Measurements from ENCODE around the gene SH2D2A. TPM values are rescaled to one million over a fixed set of nuclear protein-coding genes. Genes with fewer than 3 reads are reported as not detected.
"Not testable (repeated sequence)": the region's sequence is repeated elsewhere in the genome, so short reads cannot be mapped to it uniquely, and the experiment has no call there.

The SH2D2A gene
- total and polyA plus RNA-seq, 2 experiments from 2014 or later, result 0.18 to 0.60 TPM

DNA sequence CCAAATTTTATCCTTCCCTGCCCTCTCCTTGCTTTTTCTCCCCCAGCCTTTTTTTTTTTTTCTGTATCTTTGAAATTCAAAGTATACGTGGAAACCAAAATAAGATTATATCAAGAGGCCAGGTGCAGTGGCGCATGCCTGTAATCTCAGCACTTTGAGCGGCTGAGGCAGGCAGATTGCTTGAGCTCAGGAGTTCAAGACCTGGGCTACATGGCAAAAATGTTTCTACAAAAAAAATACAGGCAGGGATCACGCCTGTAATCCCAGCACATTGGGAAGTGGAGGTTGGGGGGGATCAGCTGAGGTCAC, 55.9 kb downstream of the SH2D2A start:
- H3K27ac ChIP-seq, result no peak overlapping the region
- TF ChIP-seq EZH2phosphoT487 (IDR thresholded peaks at IDR 0.05; ENCODE audit: low read depth, severe bottlenecking, unreplicated experiment) (no peak), EZH2 (IDR thresholded peaks at IDR 0.05; ENCODE audit: borderline replicate concordance) (no peak)
- TF ChIP-seq, protein P1, sequence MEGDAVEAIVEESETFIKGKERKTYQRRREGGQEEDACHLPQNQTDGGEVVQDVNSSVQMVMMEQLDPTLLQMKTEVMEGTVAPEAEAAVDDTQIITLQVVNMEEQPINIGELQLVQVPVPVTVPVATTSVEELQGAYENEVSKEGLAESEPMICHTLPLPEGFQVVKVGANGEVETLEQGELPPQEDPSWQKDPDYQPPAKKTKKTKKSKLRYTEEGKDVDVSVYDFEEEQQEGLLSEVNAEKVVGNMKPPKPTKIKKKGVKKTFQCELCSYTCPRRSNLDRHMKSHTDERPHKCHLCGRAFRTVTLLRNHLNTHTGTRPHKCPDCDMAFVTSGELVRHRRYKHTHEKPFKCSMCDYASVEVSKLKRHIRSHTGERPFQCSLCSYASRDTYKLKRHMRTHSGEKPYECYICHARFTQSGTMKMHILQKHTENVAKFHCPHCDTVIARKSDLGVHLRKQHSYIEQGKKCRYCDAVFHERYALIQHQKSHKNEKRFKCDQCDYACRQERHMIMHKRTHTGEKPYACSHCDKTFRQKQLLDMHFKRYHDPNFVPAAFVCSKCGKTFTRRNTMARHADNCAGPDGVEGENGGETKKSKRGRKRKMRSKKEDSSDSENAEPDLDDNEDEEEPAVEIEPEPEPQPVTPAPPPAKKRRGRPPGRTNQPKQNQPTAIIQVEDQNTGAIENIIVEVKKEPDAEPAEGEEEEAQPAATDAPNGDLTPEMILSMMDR (IDR thresholded peaks at IDR 0.05; ENCODE audit: poor library complexity), result no peak
- no peaks in the 10 kb centered on the region for H4K20me1 ChIP-seq (ENCODE audit: insufficient read depth, poor library complexity, severe bottlenecking)
- no peak overlapping the region for H3K4me2 ChIP-seq
- no peaks in the 10 kb centered on the region for H3K9me3 ChIP-seq (ENCODE audit: low read depth)
- H3K27me3 ChIP-seq, result no peaks in the 10 kb centered on the region
- no peaks in the 10 kb centered on the region for H3K9me2 ChIP-seq (replicated peaks; ENCODE audit: insufficient read depth)
- DNase-seq (ENCODE audit: low spot score), result no peak
- H3K79me2 ChIP-seq, result peaks cover 7% of the 10 kb centered on the region
- H2AFZ ChIP-seq, result no peak overlapping the region
- H3K4me3 ChIP-seq, result no peak overlapping the region
- no peaks in the 10 kb centered on the region for H3K36me3 ChIP-seq (replicated peaks; ENCODE audit: insufficient read depth, low read depth)
- H3K4me1 ChIP-seq (ENCODE audit: insufficient read depth), result peaks cover 1% of the 10 kb centered on the region
- WGBS (ENCODE audit: low lambda C conversion rate, missing lambda C conversion rate), result 93% methylated on average over 4 of the region's 4 CpGs

DNA sequence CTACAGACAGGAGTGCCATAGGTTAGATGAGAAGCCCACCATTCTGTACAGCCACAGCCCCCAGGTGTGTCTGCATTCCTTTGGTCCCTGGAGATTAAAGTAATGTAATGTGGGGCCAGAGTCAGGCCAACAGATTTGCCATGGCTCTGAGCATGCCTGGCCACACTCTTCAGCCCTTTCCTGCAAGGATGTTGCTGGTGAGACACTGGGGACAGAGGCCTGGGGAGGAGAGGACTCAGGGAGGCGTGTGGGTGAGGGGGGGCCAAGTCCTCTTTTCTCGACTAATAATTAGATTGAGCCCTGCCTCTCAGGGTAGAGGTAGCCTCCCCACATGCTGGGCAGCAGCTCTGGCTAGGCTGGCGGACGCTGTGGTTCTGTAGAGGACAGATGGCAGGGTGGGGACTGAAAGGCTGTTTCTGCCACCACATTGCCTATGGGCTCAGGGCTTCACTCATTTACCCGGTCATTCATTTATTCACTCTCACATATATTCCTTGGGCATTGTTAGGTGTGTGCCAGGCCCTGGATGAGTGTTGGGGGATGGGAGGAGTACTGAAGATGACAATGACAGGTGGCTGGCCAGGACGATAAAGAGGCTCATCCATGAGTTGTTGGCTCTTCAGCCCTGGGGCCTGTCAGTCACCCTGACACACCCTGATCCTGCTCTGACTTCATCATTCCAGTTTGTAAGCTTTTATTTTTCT, 56.4 kb downstream of the SH2D2A start:
- Histone ChIP-seq H3K4me1 (ENCODE audit: insufficient read depth) (no peaks in the 10 kb centered on the region), H3K9me2 (replicated peaks; ENCODE audit: insufficient read depth) (no peaks in the 10 kb centered on the region), H3K27ac (no peak overlapping the region), H3K4me3 (no peak overlapping the region), H3K36me3 (replicated peaks; ENCODE audit: insufficient read depth, low read depth) (no peaks in the 10 kb centered on the region), H3K79me2 (peaks cover 5% of the 10 kb centered on the region), H3K4me2 (no peak overlapping the region), H4K20me1 (ENCODE audit: insufficient read depth, poor library complexity, severe bottlenecking) (no peaks in the 10 kb centered on the region), H2AFZ (no peak overlapping the region), H3K9me3 (ENCODE audit: low read depth) (no peaks in the 10 kb centered on the region), H3K27me3 (no peaks in the 10 kb centered on the region)
- no peak for DNase-seq (ENCODE audit: low spot score)
- TF ChIP-seq, protein P1 (IDR thresholded peaks at IDR 0.05; ENCODE audit: poor library complexity), result no peak
- no peak for TF ChIP-seq EZH2 (IDR thresholded peaks at IDR 0.05; ENCODE audit: borderline replicate concordance)
- no peak for TF ChIP-seq EZH2phosphoT487 (IDR thresholded peaks at IDR 0.05; ENCODE audit: low read depth, severe bottlenecking, unreplicated experiment)
- WGBS (ENCODE audit: low lambda C conversion rate, missing lambda C conversion rate), result 61% methylated on average over 6 of the region's 6 CpGs

DNA sequence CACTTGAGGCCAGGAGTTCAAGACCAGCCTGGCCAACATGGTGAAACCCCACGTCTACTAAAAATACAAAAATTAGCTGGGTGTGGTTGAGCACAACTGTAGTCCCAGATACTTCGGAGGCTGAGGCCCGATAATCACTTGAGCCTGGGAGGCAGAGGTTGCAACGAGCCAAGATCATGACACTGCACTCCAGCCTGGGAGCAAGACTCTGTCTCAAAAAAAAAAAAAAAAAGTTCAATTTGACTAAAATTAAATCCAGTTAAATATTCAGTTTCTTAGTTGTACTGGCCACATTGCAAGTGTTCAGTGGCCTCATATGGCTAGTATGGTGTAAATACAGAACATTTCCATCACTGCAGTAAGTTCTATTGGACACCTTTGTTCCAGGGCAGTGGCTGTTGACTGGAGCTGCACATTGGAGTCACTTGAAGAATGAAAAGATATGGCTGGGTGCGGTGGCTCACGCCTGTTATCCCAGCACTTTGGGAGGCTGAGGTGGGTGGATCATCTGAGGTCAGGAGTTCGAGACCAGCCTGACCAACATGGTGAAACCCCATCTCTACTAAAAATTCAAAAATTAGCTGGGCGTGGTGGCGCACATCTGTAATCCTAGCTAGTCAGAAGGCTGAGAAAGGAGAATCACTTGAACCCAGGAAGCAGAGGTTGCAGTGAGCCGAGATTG, 58.9 kb downstream of the SH2D2A start:
- DNase-seq (ENCODE audit: low spot score); H3K4me3 ChIP-seq; H3K4me1 ChIP-seq (ENCODE audit: insufficient read depth); H3K27me3 ChIP-seq; H3K36me3 ChIP-seq (replicated peaks; ENCODE audit: insufficient read depth, low read depth); H2AFZ ChIP-seq; H3K4me2 ChIP-seq; H3K27ac ChIP-seq; H4K20me1 ChIP-seq (ENCODE audit: insufficient read depth, poor library complexity, severe bottlenecking); H3K9me3 ChIP-seq (ENCODE audit: low read depth); H3K9me2 ChIP-seq (replicated peaks; ENCODE audit: insufficient read depth): not testable (repeated sequence)
- 98% methylated on average over 10 of the region's 10 CpGs for WGBS (ENCODE audit: low lambda C conversion rate, missing lambda C conversion rate)
- peaks cover 14% of the 10 kb centered on the region for H3K79me2 ChIP-seq

DNA sequence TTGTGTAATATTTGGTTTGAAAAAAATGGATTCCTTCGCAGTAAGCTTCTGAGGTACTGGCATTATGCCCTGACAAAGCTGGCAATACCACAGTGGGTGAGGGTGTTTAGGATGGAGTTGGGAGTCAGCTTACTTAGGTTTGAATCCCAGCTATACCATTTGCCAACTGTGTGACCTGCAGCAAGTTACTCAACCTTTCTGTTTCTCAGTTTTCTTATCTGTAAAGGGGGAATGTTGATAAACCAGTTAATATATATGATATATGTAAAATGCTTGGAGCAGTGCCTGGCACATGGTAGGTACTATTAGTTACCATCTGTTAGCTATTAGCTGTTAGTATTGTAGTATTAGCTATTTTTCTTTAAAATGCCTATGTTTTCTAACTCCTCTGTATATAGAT, 60.3 kb downstream of the SH2D2A start:
- Histone ChIP-seq H3K4me2 (no peak overlapping the region), H2AFZ (no peak overlapping the region), H3K9me3 (ENCODE audit: low read depth) (no peaks in the 10 kb centered on the region), H4K20me1 (ENCODE audit: insufficient read depth, poor library complexity, severe bottlenecking) (no peaks in the 10 kb centered on the region), H3K36me3 (replicated peaks; ENCODE audit: insufficient read depth, low read depth) (no peaks in the 10 kb centered on the region), H3K4me1 (ENCODE audit: insufficient read depth) (peaks cover 4% of the 10 kb centered on the region), H3K27ac (no peak overlapping the region), H3K79me2 (peaks cover 22% of the 10 kb centered on the region), H3K4me3 (no peak overlapping the region), H3K9me2 (replicated peaks; ENCODE audit: insufficient read depth) (no peaks in the 10 kb centered on the region), H3K27me3 (no peaks in the 10 kb centered on the region)
- TF ChIP-seq, protein P1 (IDR thresholded peaks at IDR 0.05; ENCODE audit: poor library complexity), result no peak
- no peak for TF ChIP-seq EZH2phosphoT487 (IDR thresholded peaks at IDR 0.05; ENCODE audit: low read depth, severe bottlenecking, unreplicated experiment)
- no peak for TF ChIP-seq EZH2 (IDR thresholded peaks at IDR 0.05; ENCODE audit: borderline replicate concordance)
- WGBS (ENCODE audit: low lambda C conversion rate, missing lambda C conversion rate), result 97% methylated on average over 1 of the region's 1 CpG
- no peak for DNase-seq (ENCODE audit: low spot score)
